ENCODE data around the gene TMEM167B.

Gene TMEM167B

GRCh38 chr1:109079240-109079622 is 11.3 kb upstream of the TMEM167B start:
- H3K4me3 ChIP-seq (ENCODE audit: low read depth, low read length) = no peak overlapping the region
- no peak for DNase-seq (ENCODE audit: low read depth)

GRCh38 chr1:109080441-109081082 is 10.0 kb upstream of the TMEM167B start:
- DNase-seq (ENCODE audit: low read depth) = no peak
- no peak overlapping the region for H3K4me3 ChIP-seq (ENCODE audit: low read depth, low read length)

GRCh38 chr1:109083501-109083900 is 7.1 kb upstream of the TMEM167B start:
- no peak for DNase-seq (ENCODE audit: low read depth)
- no peak overlapping the region for H3K4me3 ChIP-seq (ENCODE audit: low read depth, low read length)

GRCh38 chr1:109083923-109084322 is 6.6 kb upstream of the TMEM167B start:
- no peak overlapping the region for H3K4me3 ChIP-seq (ENCODE audit: low read depth, low read length)
- DNase-seq (ENCODE audit: low read depth) = no peak

- no peak overlapping the region for H3K4me3 ChIP-seq (ENCODE audit: low read depth, low read length)
- no peak for DNase-seq (ENCODE audit: low read depth)
Observed at GRCh38 chr1:109084563-109085517, 5.7 kb upstream of the TMEM167B start.

GRCh38 chr1:109089242-109090015 is 1.1 kb upstream of the TMEM167B start:
- H3K4me3 ChIP-seq (ENCODE audit: low read depth, low read length) = peak overlapping the region; percentile 78
- DNase-seq (ENCODE audit: low read depth) = no peak

- peak overlapping the region; percentile 78 for H3K4me3 ChIP-seq (ENCODE audit: low read depth, low read length)
- DNase-seq (ENCODE audit: low read depth) = no peak
Observed at GRCh38 chr1:109091078-109091838, 694 bp downstream of the TMEM167B start.

GRCh38 chr1:109091839-109092193 is 1.3 kb downstream of the TMEM167B start:
- peak overlapping the region; percentile 78 for H3K4me3 ChIP-seq (ENCODE audit: low read depth, low read length)
- DNase-seq (ENCODE audit: low read depth) = no peak

GRCh38 chr1:109094377-109094803 is 3.8 kb downstream of the TMEM167B start:
- DNase-seq (ENCODE audit: low read depth) = no peak
- H3K4me3 ChIP-seq (ENCODE audit: low read depth, low read length) = no peak overlapping the region

- DNase-seq (ENCODE audit: low read depth) = no peak
- no peak overlapping the region for H3K4me3 ChIP-seq (ENCODE audit: low read depth, low read length)
Observed at GRCh38 chr1:109094871-109095270, 4.3 kb downstream of the TMEM167B start.

GRCh38 chr1:109095631-109096030 is 5.1 kb downstream of the TMEM167B start:
- DNase-seq (ENCODE audit: low read depth) = no peak
- no peak overlapping the region for H3K4me3 ChIP-seq (ENCODE audit: low read depth, low read length)

GRCh38 chr1:109096120-109096519 is 5.6 kb downstream of the TMEM167B start:
- no peak overlapping the region for H3K4me3 ChIP-seq (ENCODE audit: low read depth, low read length)
- DNase-seq (ENCODE audit: low read depth) = no peak

GRCh38 chr1:109099938-109100773 is 9.6 kb downstream of the TMEM167B start:
- peak overlapping the region; percentile 91 for H3K4me3 ChIP-seq (ENCODE audit: low read depth, low read length)
- peak; percentile 92 for DNase-seq (ENCODE audit: low read depth)

- no peak for DNase-seq (ENCODE audit: low read depth)
- H3K4me3 ChIP-seq (ENCODE audit: low read depth, low read length) = no peak overlapping the region
Observed at GRCh38 chr1:109104364-109105151, 14.0 kb downstream of the TMEM167B start.

- H3K4me3 ChIP-seq (ENCODE audit: low read depth, low read length) = no peak overlapping the region
- no peak for DNase-seq (ENCODE audit: low read depth)
Observed at GRCh38 chr1:109105881-109106280, 15.3 kb downstream of the TMEM167B start.

- no peak overlapping the region for H3K4me3 ChIP-seq (ENCODE audit: low read depth, low read length)
- no peak for DNase-seq (ENCODE audit: low read depth)
Observed at GRCh38 chr1:109107785-109108184, 17.2 kb downstream of the TMEM167B start.

- no peak for DNase-seq (ENCODE audit: low read depth)
- no peak overlapping the region for H3K4me3 ChIP-seq (ENCODE audit: low read depth, low read length)
Observed at GRCh38 chr1:109109906-109110305, 19.3 kb downstream of the TMEM167B start.
